NB4 (cell line): ENCODE measurements around the gene NOS2.

Source experiments
- DNase-seq: peaks from one replicate; pipeline ENCODE4 v3.0.0; 2010; ENCODE audit warnings: low read depth
- H3K4me3 ChIP-seq: one replicate; pipeline ENCODE4 v1.5.1; 2011; ENCODE audit warnings: mild to moderate bottlenecking, low read depth, low read length, moderate library complexity
- CTCF ChIP-seq: IDR thresholded peaks from one replicate; pipeline ENCODE4 v1.5.1; 2012; ENCODE audit warnings: low read depth, low read length
- MYC ChIP-seq: IDR thresholded peaks from 2 replicates; pipeline ENCODE4 v1.6.1; 2011; ENCODE audit warnings: low read depth, low read length
- POLR2A ChIP-seq: IDR thresholded peaks from 2 replicates; pipeline ENCODE4 v1.6.1; 2011; ENCODE audit warnings: mild to moderate bottlenecking; ENCODE audit not compliant: insufficient read length; ENCODE audit errors: extremely low read depth
- TF ChIP-seq, protein P1 (sequence below): IDR thresholded peaks from 2 replicates; pipeline ENCODE4 v1.6.1; 2011; ENCODE audit warnings: low read depth, low read length

NOS2 gene

DNA sequence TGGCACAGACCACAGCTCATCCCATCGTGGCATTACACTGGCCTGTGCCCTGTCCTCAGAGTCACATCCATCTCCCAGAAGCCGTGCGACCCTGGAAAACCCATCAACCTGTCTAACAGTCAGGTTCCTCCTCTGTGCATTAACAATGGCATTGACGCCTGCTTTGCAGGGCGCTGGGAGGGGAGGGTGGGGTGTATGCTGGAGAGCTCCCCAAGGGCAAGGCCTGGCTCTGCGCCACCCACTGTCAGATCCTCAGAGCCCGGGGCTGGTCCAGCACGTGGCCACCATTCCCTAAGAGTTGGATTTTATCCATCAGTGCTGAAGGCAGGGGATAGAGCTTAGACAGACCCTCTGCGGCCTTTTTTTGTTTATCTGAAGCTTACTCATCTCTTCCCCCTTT is 28.7 kb downstream of the NOS2 start:
- H3K4me3 ChIP-seq, result no peak overlapping the region
- no peak for DNase-seq
- TF ChIP-seq, protein P1, sequence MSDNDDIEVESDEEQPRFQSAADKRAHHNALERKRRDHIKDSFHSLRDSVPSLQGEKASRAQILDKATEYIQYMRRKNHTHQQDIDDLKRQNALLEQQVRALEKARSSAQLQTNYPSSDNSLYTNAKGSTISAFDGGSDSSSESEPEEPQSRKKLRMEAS, result no peak
- TF ChIP-seq POLR2A (no peak), CTCF (no peak), MYC (no peak)

DNA sequence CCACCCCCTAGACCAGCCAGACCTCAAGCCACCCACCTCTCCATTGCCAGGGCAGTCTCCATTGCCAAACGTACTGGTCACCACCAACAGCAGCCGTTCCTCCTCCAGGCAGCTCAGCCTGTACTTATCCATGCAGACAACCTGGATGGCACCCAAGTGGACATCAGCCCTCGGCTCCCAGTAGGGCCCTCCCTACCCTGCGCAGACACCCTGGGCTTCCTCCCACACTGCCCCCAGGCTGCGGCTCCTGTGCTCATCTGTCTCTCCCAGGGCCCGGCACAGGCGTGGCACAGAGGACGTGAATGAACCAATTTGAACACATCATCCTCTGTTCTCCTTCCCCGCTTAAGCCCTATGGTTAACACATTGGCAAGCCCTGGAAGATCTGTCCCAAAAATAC is 29.5 kb downstream of the NOS2 start:
- no peak overlapping the region for H3K4me3 ChIP-seq
- no peak for DNase-seq
- TF ChIP-seq CTCF (no peak), MYC (no peak), POLR2A (no peak)
- TF ChIP-seq, protein P1, result no peak

- no peak overlapping the region for H3K4me3 ChIP-seq
- no peak for DNase-seq
- TF ChIP-seq, protein P1, result no peak
- TF ChIP-seq MYC, result no peak
- no peak for TF ChIP-seq CTCF
- TF ChIP-seq POLR2A, result no peak
These were observed 31.4 kb downstream of the NOS2 start for GRCh38 chr17:27768858-27769410.

- no peak for DNase-seq
- no peak for TF ChIP-seq MYC
- TF ChIP-seq CTCF, result no peak
- TF ChIP-seq, protein P1, result no peak
- no peak for TF ChIP-seq POLR2A
- no peak overlapping the region for H3K4me3 ChIP-seq
These were observed 33.9 kb downstream of the NOS2 start for GRCh38 chr17:27766438-27766837.

GRCh38 chr17:27765353-27765752 is 35.0 kb downstream of the NOS2 start:
- H3K4me3 ChIP-seq, result no peak overlapping the region
- TF ChIP-seq MYC (no peak), POLR2A (no peak), CTCF (no peak)
- TF ChIP-seq, protein P1, result no peak
- no peak for DNase-seq

DNA sequence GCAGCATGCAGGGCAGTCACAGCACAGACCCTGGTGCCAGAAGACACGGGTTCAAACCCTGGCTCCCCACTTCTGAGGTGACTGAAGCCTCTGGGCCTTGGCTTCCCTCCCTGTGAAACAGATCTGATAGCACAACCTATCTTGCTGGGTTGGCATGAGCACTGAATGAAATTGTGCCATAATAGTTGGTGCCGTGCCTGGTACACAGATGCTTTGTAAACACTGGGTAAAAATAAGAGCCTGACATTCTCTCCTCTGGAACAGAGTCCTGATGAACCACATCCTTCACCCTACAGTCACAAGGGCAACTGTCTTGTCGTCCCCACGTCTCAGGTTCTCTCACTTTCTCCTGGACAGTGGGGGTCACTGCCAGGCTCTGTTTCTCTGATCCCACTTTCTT is 35.7 kb downstream of the NOS2 start:
- DNase-seq, result no peak
- no peak overlapping the region for H3K4me3 ChIP-seq
- TF ChIP-seq CTCF (no peak), POLR2A (no peak), MYC (no peak)
- TF ChIP-seq, protein P1, result no peak
